Omental fat pad (tissue), 4 donors: Measurements from ENCODE around the gene TDRD7. TPM values are rescaled to one million over a fixed set of nuclear protein-coding genes. Genes with fewer than 3 reads are reported as not detected.

Source experiments
- ATAC-seq: fragments of 150-250 bp; one replicate; pipeline ENCODE4 v1.9.1; 2016; ENCODE audit warnings: mild to moderate bottlenecking, moderate library complexity; ENCODE audit not compliant: low FRiP score
- DNase-seq: peaks from one replicate; pipeline ENCODE4 v3.0.0-alpha.2; 2019; ENCODE audit warnings: low spot score
- CTCF ChIP-seq, 3 donors: fragments of 450-650 bp; IDR thresholded peaks; one replicate each; pipeline ENCODE4 v1.5.1; 2016 to 2017; ENCODE audit warnings: antibody characterized with exemption in 3 of 3, mild to moderate bottlenecking in 3 of 3, moderate library complexity in 2 of 3
- total RNA-seq, 4 donors: library from RNA; depleted of rRNA; stranded (reverse); fragments of >200 nt; gene quantifications; one replicate each; pipeline ENCODE4 v1.1.0, GENCODE V29; 2016

The TDRD7 gene
- total RNA-seq, 4 donors from 2014 or later, result 8.0 to 18.1 (median 11.1) TPM

- ATAC-seq (no peak), DNase-seq (no peak)
- TF ChIP-seq CTCF (IDR thresholded peaks at IDR 0.05), result no peak
Observed at GRCh38 chr9:97459326-97459725, 47.4 kb downstream of the TDRD7 start.

GRCh38 chr9:97462159-97462558, 50.3 kb downstream of the TDRD7 start:
- DNase-seq, result no peak
- no peak for TF ChIP-seq CTCF (IDR thresholded peaks at IDR 0.05)
- no peak for ATAC-seq

- ATAC-seq (no peak), DNase-seq (no peak)
- TF ChIP-seq CTCF (IDR thresholded peaks at IDR 0.05), result no peak
Observed at GRCh38 chr9:97462914-97463313, 51.0 kb downstream of the TDRD7 start.

- TF ChIP-seq CTCF (IDR thresholded peaks at IDR 0.05), result peak in 1 of 3 donors; percentile 44
- ATAC-seq (peak; percentile 93), DNase-seq (peak; percentile 40)
Observed at GRCh38 chr9:97468658-97469448, 57.0 kb downstream of the TDRD7 start.

GRCh38 chr9:97470076-97470475, 58.2 kb downstream of the TDRD7 start:
- DNase-seq, result no peak
- no peak for TF ChIP-seq CTCF (IDR thresholded peaks at IDR 0.05)
- no peak for ATAC-seq

GRCh38 chr9:97473717-97474116, 61.8 kb downstream of the TDRD7 start:
- TF ChIP-seq CTCF (IDR thresholded peaks at IDR 0.05), result no peak
- ATAC-seq (no peak), DNase-seq (no peak)

GRCh38 chr9:97474372-97474925, 62.6 kb downstream of the TDRD7 start:
- TF ChIP-seq CTCF (IDR thresholded peaks at IDR 0.05), result no peak
- no peak for DNase-seq

More at GRCh38 chr9:97474372-97474925, 62.6 kb downstream of the TDRD7 start:
- ATAC-seq, result no peak
